Measurements from ENCODE around the gene TMED1.

Gene TMED1

DNA sequence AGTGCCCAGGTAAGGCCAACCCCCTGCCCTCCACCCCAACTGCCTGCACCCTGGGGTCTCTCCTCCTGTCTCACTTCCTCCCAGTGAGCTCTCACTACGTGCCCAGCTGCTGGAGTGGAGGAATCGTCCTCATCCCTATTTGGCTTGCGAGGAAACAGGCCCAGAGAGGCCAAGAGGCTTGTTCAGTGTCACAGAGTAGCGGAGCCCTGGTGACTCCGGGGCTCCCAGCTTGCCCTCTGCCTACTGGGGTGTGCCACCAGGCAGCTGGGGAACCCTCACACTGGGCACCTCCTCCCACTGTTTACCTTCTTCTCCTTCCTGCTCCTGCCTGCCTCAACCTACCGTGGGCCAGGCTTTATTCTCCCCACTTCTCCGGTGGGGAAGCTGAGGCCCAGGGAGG, 5.6 kb downstream of the TMED1 start:
- H3K4me3 ChIP-seq (ENCODE audit: low read depth, low read length) = no peak overlapping the region
- no peaks in the 10 kb centered on the region for H3K27me3 ChIP-seq (replicated peaks)
- no peak overlapping the region for H3K27ac ChIP-seq
- in situ Hi-C loops (cut with HindIII; ENCODE audit: low pct_ligation_motif_present, low sequenced_read_pairs) = no loop called here
- H3K36me3 ChIP-seq (replicated peaks) = peaks cover 65% of the 10 kb centered on the region
- no peak for DNase-seq
- TF ChIP-seq, protein P1, sequence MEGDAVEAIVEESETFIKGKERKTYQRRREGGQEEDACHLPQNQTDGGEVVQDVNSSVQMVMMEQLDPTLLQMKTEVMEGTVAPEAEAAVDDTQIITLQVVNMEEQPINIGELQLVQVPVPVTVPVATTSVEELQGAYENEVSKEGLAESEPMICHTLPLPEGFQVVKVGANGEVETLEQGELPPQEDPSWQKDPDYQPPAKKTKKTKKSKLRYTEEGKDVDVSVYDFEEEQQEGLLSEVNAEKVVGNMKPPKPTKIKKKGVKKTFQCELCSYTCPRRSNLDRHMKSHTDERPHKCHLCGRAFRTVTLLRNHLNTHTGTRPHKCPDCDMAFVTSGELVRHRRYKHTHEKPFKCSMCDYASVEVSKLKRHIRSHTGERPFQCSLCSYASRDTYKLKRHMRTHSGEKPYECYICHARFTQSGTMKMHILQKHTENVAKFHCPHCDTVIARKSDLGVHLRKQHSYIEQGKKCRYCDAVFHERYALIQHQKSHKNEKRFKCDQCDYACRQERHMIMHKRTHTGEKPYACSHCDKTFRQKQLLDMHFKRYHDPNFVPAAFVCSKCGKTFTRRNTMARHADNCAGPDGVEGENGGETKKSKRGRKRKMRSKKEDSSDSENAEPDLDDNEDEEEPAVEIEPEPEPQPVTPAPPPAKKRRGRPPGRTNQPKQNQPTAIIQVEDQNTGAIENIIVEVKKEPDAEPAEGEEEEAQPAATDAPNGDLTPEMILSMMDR (IDR thresholded peaks at IDR 0.05; ENCODE audit: low read depth, low read length, missing control alignments) = no peak

- no peak for DNase-seq
- H3K27ac ChIP-seq = no peak overlapping the region
- H3K36me3 ChIP-seq (replicated peaks) = peaks cover 66% of the 10 kb centered on the region
- in situ Hi-C loops (cut with HindIII; ENCODE audit: low pct_ligation_motif_present, low sequenced_read_pairs) = no loop called here
- TF ChIP-seq, protein P1 (IDR thresholded peaks at IDR 0.05; ENCODE audit: low read depth, low read length, missing control alignments) = no peak
- H3K27me3 ChIP-seq (replicated peaks) = no peaks in the 10 kb centered on the region
- no peak overlapping the region for H3K4me3 ChIP-seq (ENCODE audit: low read depth, low read length)
Observed at GRCh38 chr19:10829967-10830366, 6.0 kb downstream of the TMED1 start.

- Histone ChIP-seq H3K27me3 (replicated peaks) (no peaks in the 10 kb centered on the region), H3K27ac (no peak overlapping the region), H3K4me3 (ENCODE audit: low read depth, low read length) (no peak overlapping the region), H3K36me3 (replicated peaks) (peaks cover 70% of the 10 kb centered on the region)
- no peak for DNase-seq
- TF ChIP-seq, protein P1 (IDR thresholded peaks at IDR 0.05; ENCODE audit: low read depth, low read length, missing control alignments) = peak; percentile 46
- in situ Hi-C loops (cut with HindIII; ENCODE audit: low pct_ligation_motif_present, low sequenced_read_pairs) = no loop called here
Observed at GRCh38 chr19:10828981-10829821, 6.8 kb downstream of the TMED1 start.

DNA sequence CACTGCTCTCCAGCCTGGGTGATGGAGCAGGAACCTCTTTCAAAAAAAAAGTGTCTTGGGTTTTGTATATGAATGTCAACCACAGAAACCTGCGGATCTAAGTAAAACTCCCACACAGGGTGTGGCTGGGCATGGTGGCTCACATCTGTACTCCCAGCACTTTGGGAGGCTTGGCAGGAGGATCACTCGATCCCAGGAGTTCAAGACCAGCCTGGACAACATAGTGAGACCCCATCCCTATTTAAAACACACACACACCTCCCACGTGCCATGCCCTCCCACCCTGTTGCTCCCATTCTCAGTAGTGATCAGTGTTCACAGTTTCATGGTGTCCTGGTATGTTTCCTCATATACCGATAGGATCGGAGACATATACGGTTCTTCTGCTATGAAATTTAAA, 9.2 kb downstream of the TMED1 start:
- H3K4me3 ChIP-seq (ENCODE audit: low read depth, low read length) = no peak overlapping the region
- no peak for DNase-seq
- TF ChIP-seq, protein P1 (IDR thresholded peaks at IDR 0.05; ENCODE audit: low read depth, low read length, missing control alignments) = no peak
- H3K27me3 ChIP-seq (replicated peaks) = no peaks in the 10 kb centered on the region
- no peak overlapping the region for H3K27ac ChIP-seq
- peaks cover 62% of the 10 kb centered on the region for H3K36me3 ChIP-seq (replicated peaks)
- in situ Hi-C loops (cut with HindIII; ENCODE audit: low pct_ligation_motif_present, low sequenced_read_pairs) = no loop called here

GRCh38 chr19:10826231-10826630, 9.8 kb downstream of the TMED1 start:
- no peaks in the 10 kb centered on the region for H3K27me3 ChIP-seq (replicated peaks)
- H3K27ac ChIP-seq = no peak overlapping the region
- in situ Hi-C loops (cut with HindIII; ENCODE audit: low pct_ligation_motif_present, low sequenced_read_pairs) = no loop called here
- no peak overlapping the region for H3K4me3 ChIP-seq (ENCODE audit: low read depth, low read length)
- DNase-seq = no peak
- H3K36me3 ChIP-seq (replicated peaks) = peaks cover 61% of the 10 kb centered on the region
- TF ChIP-seq, protein P1 (IDR thresholded peaks at IDR 0.05; ENCODE audit: low read depth, low read length, missing control alignments) = no peak

DNA sequence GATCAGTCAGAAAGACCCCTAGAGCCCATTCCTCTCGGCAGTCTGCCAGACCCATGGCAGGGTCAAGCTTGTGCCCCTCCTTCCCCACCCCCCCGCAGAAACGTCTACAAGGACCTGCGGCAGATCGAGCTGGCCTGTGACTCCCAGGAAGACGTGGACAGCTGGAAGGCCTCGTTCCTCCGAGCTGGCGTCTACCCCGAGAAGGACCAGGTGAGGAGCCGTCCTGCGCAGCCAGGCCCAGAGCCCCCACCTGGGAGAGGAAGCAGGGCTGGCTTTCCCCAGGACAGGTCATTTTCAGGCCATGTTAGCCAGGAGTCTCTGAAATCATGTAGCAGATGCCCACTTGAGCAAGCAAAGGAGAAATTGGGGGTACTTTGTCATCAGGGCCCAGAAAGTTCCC, 12.3 kb downstream of the TMED1 start:
- DNase-seq = no peak
- no peak overlapping the region for H3K4me3 ChIP-seq (ENCODE audit: low read depth, low read length)
- H3K27me3 ChIP-seq (replicated peaks) = no peaks in the 10 kb centered on the region
- in situ Hi-C loops (cut with HindIII; ENCODE audit: low pct_ligation_motif_present, low sequenced_read_pairs) = no loop called here
- H3K36me3 ChIP-seq (replicated peaks) = peaks cover 42% of the 10 kb centered on the region
- no peak overlapping the region for H3K27ac ChIP-seq
- TF ChIP-seq, protein P1 (IDR thresholded peaks at IDR 0.05; ENCODE audit: low read depth, low read length, missing control alignments) = no peak
